Measurements from ENCODE around the gene XIAP. TPM values are rescaled to one million over a fixed set of nuclear protein-coding genes. Genes with fewer than 3 reads are reported as not detected.
A peak's percentile ranks its signal among the peaks of the same experiment; 100 is the strongest.

The XIAP gene
- total and polyA plus RNA-seq, 4 donors = 8.5 to 58.6 (median 35.8) TPM

GRCh38 chrX:123906557-123907316 is 46.9 kb downstream of the XIAP start:
- Histone ChIP-seq H3K9ac (ENCODE audit: insufficient read depth in 1 of 2, low read length in 2 of 2) (no peak overlapping the region), H3K4me1 (ENCODE audit: control insufficient read depth in 5 of 5, insufficient read depth in 5 of 5, low read length in 5 of 5) (peaks cover 0 to 14% (median 0%) of the 10 kb centered on the region in 5 donors), H3K4me3 (no peak overlapping the region), H3K27me3 (ENCODE audit: control insufficient read depth in 3 of 3, insufficient read depth in 3 of 3, low read length in 2 of 3) (no peaks in the 10 kb centered on the region), H3K9me3 (ENCODE audit: control insufficient read depth in 4 of 4, insufficient read depth in 3 of 4, low read length in 3 of 4) (no peaks in the 10 kb centered on the region), H3K27ac (ENCODE audit: low read depth in 1 of 2, low read length in 1 of 2) (peak overlapping the region in 1 of 2 donors; percentile 45), H3K36me3 (ENCODE audit: control insufficient read depth in 4 of 4, insufficient read depth in 4 of 4, low read length in 4 of 4) (no peaks in the 10 kb centered on the region)
- no peak for TF ChIP-seq CTCF (IDR thresholded peaks at IDR 0.05; ENCODE audit: control extremely low read depth, extremely low read depth)
- DNase-seq (no peak), ATAC-seq (ENCODE audit: insufficient read depth, low FRiP score) (peak; percentile 12)
- 49 to 82% methylated on average over 8 of the region's 8 CpGs for WGBS, 2 donors

- Histone ChIP-seq H3K9me3 (ENCODE audit: control insufficient read depth in 4 of 4, insufficient read depth in 3 of 4, low read length in 3 of 4) (no peaks in the 10 kb centered on the region), H3K27me3 (ENCODE audit: control insufficient read depth in 3 of 3, insufficient read depth in 3 of 3, low read length in 2 of 3) (no peaks in the 10 kb centered on the region), H3K4me1 (ENCODE audit: control insufficient read depth in 5 of 5, insufficient read depth in 5 of 5, low read length in 5 of 5) (peaks cover 0 to 14% (median 0%) of the 10 kb centered on the region in 5 donors), H3K9ac (ENCODE audit: insufficient read depth in 1 of 2, low read length in 2 of 2) (no peak overlapping the region), H3K36me3 (ENCODE audit: control insufficient read depth in 4 of 4, insufficient read depth in 4 of 4, low read length in 4 of 4) (no peaks in the 10 kb centered on the region), H3K4me3 (no peak overlapping the region), H3K27ac (ENCODE audit: low read depth in 1 of 2, low read length in 1 of 2) (no peak overlapping the region)
- DNase-seq (peak in 2 of 3 donors; percentile 67 to 81), ATAC-seq (ENCODE audit: insufficient read depth, low FRiP score) (peak; percentile 12)
- no peak for TF ChIP-seq CTCF (IDR thresholded peaks at IDR 0.05; ENCODE audit: control extremely low read depth, extremely low read depth)
- WGBS, 2 donors = 45 to 53% methylated on average over 4 of the region's 4 CpGs
Observed at GRCh38 chrX:123909523-123909922, 49.7 kb downstream of the XIAP start.

- no peak for TF ChIP-seq CTCF (IDR thresholded peaks at IDR 0.05; ENCODE audit: control extremely low read depth, extremely low read depth)
- H3K9ac ChIP-seq (ENCODE audit: insufficient read depth in 1 of 2, low read length in 2 of 2) = no peak overlapping the region
- no peak for ATAC-seq (ENCODE audit: insufficient read depth, low FRiP score)
Observed at GRCh38 chrX:123917069-123917468, 57.2 kb downstream of the XIAP start.

More at GRCh38 chrX:123917069-123917468, 57.2 kb downstream of the XIAP start:
- H3K9me3 ChIP-seq (ENCODE audit: control insufficient read depth in 4 of 4, insufficient read depth in 3 of 4, low read length in 3 of 4) = no peaks in the 10 kb centered on the region
- no peak overlapping the region for H3K27ac ChIP-seq (ENCODE audit: low read depth in 1 of 2, low read length in 1 of 2)
- H3K27me3 ChIP-seq (ENCODE audit: control insufficient read depth in 3 of 3, insufficient read depth in 3 of 3, low read length in 2 of 3) = no peaks in the 10 kb centered on the region
- H3K4me3 ChIP-seq = no peak overlapping the region
- no peaks in the 10 kb centered on the region for H3K36me3 ChIP-seq (ENCODE audit: control insufficient read depth in 4 of 4, insufficient read depth in 4 of 4, low read length in 4 of 4)
- no peak for DNase-seq
- H3K4me1 ChIP-seq (ENCODE audit: control insufficient read depth in 5 of 5, insufficient read depth in 5 of 5, low read length in 5 of 5) = peaks cover 0 to 3% (median 0%) of the 10 kb centered on the region in 5 donors

All from lung (tissue), 12 donors.